Colonic mucosa (tissue), 4 donors: ENCODE measurements around the gene COG8. TPM values are rescaled to one million over a fixed set of nuclear protein-coding genes. Genes with fewer than 3 reads are reported as not detected.

Experiments
- DNase-seq: peaks from one replicate; pipeline ENCODE4 v3.0.0-alpha.2; 2020
- H3K27ac ChIP-seq: fragments of 200-600 bp; one replicate; pipeline ENCODE4 v1.8.0; 2021
- H3K27me3 ChIP-seq: fragments of 200-600 bp; one replicate; pipeline ENCODE4 v1.8.0; 2021
- H3K36me3 ChIP-seq: fragments of 200-600 bp; one replicate; pipeline ENCODE4 v1.8.0; 2021
- H3K4me1 ChIP-seq: fragments of 200-600 bp; one replicate; pipeline ENCODE4 v1.8.0; 2021; ENCODE audit warnings: mild to moderate bottlenecking
- H3K4me3 ChIP-seq: fragments of 200-600 bp; one replicate; pipeline ENCODE4 v1.8.0; 2021
- H3K9ac ChIP-seq, 2 donors: one replicate each; pipeline ENCODE4 v1.7.0; 2013; ENCODE audit warnings: control low read depth in 2 of 2, low read depth in 2 of 2, low read length in 2 of 2
- H3K9me3 ChIP-seq: fragments of 200-600 bp; one replicate; pipeline ENCODE4 v1.8.0; 2021
- CTCF ChIP-seq: fragments of 200-600 bp; IDR thresholded peaks from one replicate; pipeline ENCODE4 v1.8.0; 2022; ENCODE audit warnings: antibody characterized with exemption, mild to moderate bottlenecking
- intact Hi-C: fragments of 100-400 bp; cut with DNase I; formaldehyde crosslinking; loops from one replicate; pipeline ENCODE4 v1.14.1; 2022
- total RNA-seq, 2 donors: library from RNA; stranded (reverse); fragmentation: NEBNext Ultra II Directional in 1 of 2; extraction: Animal tissue kit (Norgen Biotek cat#: 25700) in 1 of 2; gene quantifications; one replicate each; pipeline ENCODE4 v1.2.1, GENCODE V29; 2021
- donor health status: healthy.
- donor health status: DM: no; HTN: no; CAD: no.
- donor health status: DM: no; HTN: no; CAD: no.

The COG8 gene
- total RNA-seq, 2 donors from 2014 or later, result 28.4 to 44.5 TPM

DNA sequence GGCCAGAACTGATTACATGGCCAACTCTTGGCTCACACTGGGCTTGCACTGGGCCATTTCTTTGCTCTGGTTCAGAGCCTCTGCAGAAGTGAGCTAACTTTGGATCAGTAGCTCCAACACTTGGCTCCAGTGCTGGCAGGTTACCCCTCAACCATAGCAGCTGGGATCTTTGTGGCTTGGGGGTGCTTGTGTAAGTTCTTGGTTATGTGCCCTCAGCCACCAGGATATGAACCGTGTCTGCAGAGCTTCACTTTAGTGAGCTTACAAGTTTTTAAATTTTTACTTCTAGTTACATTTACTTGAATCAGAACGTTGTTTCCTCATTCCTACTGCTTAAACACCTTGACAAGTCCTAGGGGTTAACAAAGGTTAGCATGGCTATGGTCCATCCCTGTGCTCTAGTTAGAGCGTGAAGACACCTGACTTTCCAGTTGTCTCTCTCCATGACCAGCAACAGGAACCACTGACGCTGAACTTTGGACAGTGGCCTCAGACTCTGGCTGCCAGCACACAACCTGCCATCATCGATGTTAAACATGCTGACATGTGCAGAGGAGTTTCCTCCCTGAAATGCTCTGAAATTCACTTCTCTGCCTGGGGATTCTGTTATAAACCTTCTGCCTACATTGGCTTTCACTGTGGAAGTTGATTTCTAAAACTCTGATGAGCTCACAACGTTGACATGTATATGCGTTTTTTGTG lies 13.0 kb downstream of the COG8 start:
- intact Hi-C loops, result no loop called here
- no peaks in the 10 kb centered on the region for H3K9me3 ChIP-seq
- H3K4me3 ChIP-seq, result no peak overlapping the region
- peak; percentile 72 for DNase-seq
- peak overlapping the region; percentile 19 for H3K27ac ChIP-seq
- no peak for TF ChIP-seq CTCF
- peak overlapping the region in 1 of 2 donors; percentile 21 for H3K9ac ChIP-seq
- H3K27me3 ChIP-seq, result no peaks in the 10 kb centered on the region
- peaks cover 11% of the 10 kb centered on the region for H3K36me3 ChIP-seq
- peaks cover 35% of the 10 kb centered on the region for H3K4me1 ChIP-seq

GRCh38 chr16:69325784-69326171 lies 13.6 kb downstream of the COG8 start:
- Histone ChIP-seq H3K4me3 (no peak overlapping the region), H3K36me3 (peaks cover 17% of the 10 kb centered on the region), H3K27ac (peak overlapping the region; percentile 19), H3K4me1 (peaks cover 35% of the 10 kb centered on the region), H3K27me3 (no peaks in the 10 kb centered on the region), H3K9ac (no peak overlapping the region), H3K9me3 (no peaks in the 10 kb centered on the region)
- TF ChIP-seq CTCF, result no peak
- intact Hi-C loops, result no loop called here
- DNase-seq, result no peak

- H3K27me3 ChIP-seq, result no peaks in the 10 kb centered on the region
- H3K27ac ChIP-seq, result no peak overlapping the region
- peaks cover 23% of the 10 kb centered on the region for H3K36me3 ChIP-seq
- H3K4me3 ChIP-seq, result no peak overlapping the region
- peaks cover 35% of the 10 kb centered on the region for H3K4me1 ChIP-seq
- no peak for DNase-seq
- no peak overlapping the region for H3K9ac ChIP-seq
- TF ChIP-seq CTCF, result no peak
- intact Hi-C loops, result no loop called here
- no peaks in the 10 kb centered on the region for H3K9me3 ChIP-seq
Observed at GRCh38 chr16:69324585-69325253, 14.6 kb downstream of the COG8 start.

DNA sequence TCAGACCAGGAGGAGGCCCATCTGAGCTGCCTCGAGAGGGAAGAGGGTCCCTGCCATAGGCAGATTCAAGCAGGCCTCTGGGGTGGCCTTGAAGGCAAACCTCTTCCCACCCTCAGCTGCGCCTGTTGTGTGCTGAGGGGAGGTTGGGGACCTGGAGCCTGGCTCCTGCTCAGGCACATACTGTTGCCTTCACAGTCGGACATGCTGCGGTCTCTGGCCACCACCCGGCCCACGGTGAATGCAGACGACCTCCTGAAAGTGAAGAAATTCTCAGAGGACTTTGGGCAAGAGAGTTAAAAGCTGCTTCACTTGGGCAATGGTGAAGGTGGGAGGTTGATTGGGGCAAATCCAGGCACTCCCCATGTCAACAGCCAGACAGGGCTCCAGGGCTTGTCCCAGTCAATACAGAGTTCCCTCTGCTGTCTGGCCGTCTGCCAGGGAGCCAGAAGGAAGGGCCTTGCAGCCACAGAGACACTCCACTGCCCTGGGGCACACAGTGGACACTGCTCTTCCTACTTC lies 15.3 kb downstream of the COG8 start:
- Histone ChIP-seq H3K4me3 (no peak overlapping the region), H3K4me1 (peaks cover 31% of the 10 kb centered on the region), H3K27ac (no peak overlapping the region), H3K9me3 (no peaks in the 10 kb centered on the region), H3K27me3 (no peaks in the 10 kb centered on the region), H3K36me3 (peaks cover 28% of the 10 kb centered on the region), H3K9ac (no peak overlapping the region)
- DNase-seq, result peak; percentile 69
- TF ChIP-seq CTCF, result no peak
- intact Hi-C loops, result no loop called here

DNA sequence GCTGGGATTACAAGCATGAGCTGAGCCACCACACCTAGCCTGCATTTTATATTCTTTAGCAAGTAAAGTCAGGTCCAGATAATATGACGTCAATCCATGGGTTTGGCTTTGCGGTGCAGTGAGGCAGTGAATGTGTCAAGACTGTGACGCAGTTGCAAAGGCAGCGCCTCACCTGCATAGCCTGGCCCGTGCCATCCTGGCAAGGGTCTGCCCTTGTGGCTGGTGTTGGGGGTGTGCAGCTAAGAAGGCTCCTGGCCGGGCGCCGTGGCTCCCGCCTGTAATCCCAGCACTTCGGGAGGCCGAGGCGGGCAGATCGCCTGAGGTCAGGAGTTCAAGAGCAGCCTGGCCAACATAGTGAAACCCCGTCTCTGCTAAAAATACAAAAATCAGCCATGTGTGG lies 15.9 kb downstream of the COG8 start:
- Histone ChIP-seq H3K36me3 (peaks cover 34% of the 10 kb centered on the region), H3K4me3 (no peak overlapping the region), H3K9ac (no peak overlapping the region), H3K9me3 (no peaks in the 10 kb centered on the region), H3K4me1 (peaks cover 24% of the 10 kb centered on the region), H3K27ac (no peak overlapping the region), H3K27me3 (no peaks in the 10 kb centered on the region)
- TF ChIP-seq CTCF, result no peak
- intact Hi-C loops, result no loop called here
- DNase-seq, result no peak
